Stimulated activated CD4-positive, alpha-beta T cell treated with anti-CD3 and anti-CD28 coated beads, Interleukin-1b, Interleukin-23, amount 100 ng/mL, for 24 hours (primary cell): ENCODE measurements around the gene GSTK1.

Experiments
- DNase-seq, 4 experiments: peaks; one replicate each; pipeline ENCODE4 v3.0.0-alpha.2; 2020; ENCODE audit warnings: low read depth in 4 of 4, low spot score in 1 of 4

The GSTK1 gene

DNA sequence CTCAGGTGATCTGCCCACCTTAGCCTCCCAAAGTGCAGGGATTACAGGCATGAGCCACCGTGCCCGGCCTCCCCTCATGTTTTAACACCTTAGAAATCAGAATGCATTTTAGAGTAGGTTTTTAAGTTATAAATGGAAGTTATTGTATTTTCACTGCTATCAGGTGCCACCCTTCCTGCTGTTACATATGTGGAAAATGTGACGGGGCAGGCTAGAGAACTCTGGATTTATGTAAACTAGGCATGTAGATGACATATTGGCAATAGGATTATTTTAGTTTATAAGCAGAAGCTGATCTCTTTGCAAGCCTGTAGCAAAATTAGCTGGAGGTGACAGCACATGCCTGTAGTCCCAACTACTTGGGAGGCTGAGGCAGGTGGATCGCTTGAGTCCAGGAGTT lies 27.1 kb downstream of the GSTK1 start:
- DNase-seq: no peak

DNA sequence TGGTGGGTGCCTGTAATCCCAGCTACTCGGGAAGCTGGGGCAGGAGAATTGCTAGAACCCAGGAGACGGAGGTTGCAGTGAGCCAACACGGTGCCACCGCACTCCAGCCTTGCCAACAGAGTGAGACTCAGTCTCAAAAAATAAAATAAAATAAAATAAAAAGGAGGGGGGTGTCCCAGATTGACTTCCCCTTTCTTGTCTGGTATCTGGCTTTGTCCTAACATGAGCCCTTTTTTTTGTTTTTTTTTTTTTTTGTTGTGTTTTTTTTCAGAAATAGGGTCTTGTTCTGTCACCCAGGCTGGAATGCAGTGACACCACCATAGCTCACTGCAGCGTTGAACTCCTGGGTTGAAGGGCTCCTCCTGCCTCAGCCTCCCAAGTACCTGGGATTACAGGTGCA lies 29.6 kb downstream of the GSTK1 start:
- no peak for DNase-seq

DNA sequence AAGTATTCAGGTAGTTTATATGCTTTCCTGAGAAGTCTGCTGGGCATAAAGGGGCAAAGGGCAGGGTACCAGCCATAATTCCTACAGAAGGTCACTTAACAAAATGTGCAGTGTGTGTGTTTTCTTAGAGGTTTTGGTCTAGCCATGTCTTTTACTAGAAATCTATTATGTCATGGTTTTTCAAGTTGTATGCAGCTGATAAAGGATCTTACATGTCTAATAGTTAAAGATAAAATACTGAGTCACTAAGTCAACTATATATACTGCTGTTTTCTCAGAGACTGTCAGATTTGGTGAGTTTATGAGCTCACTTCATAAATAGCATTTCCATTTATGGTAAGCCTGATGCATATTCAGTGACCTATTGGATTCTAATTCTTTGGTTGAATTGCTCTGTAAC lies 32.6 kb downstream of the GSTK1 start:
- no peak for DNase-seq

DNA sequence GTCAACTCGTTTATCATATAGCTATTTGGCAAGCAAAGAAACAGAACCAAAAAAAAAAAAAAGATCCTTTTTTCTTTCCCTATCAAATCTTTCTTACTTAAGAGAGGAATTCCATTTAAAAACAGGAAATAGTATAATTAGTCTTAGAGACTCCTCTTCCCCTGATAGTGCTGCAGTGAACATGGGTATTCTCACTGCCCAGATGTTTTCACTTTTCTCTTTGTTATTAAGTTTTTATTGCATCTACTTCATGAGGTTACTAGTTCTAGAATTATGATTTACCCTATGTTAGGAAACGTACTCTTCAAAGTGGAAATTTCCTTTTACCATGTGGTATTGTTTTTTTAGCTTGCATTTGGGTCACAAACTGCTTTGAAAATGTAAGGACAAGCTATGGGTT lies 33.4 kb downstream of the GSTK1 start:
- DNase-seq: no peak

DNA sequence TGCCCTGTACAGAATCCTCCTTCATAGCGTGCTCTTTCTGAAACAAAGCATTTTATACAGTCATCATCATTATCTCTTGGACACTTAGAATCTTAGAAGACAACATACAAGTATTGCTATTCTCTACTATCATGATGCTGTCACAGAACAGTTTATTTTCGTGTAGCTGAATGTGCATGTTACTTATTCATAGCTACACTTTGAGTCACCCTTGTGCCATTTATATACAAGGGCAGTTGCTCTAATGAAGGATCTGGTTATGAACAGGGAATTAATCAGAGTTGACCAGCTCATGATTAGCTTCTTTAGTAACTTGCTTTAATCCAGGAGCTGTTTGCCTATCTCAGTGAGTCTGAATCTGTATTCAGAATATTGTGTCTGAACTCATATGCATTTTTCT lies 36.1 kb downstream of the GSTK1 start:
- no peak for DNase-seq

DNA sequence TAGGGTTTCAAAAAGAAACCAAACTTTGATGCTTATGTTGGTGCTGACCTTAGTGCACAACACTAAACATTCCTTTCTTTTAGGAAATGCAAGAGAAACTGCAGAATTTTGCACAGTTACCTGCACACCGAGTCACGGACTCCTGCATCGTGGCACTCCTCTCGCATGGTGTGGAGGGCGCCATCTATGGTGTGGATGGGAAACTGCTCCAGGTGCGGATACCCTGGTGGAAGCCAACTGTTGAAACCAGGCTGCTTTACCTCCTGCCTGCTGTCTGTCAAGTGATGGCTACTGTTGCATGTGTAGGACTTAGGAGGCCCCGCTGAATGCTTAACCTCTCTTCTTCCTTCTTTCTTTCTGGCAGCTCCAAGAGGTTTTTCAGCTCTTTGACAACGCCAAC lies 36.6 kb downstream of the GSTK1 start:
- DNase-seq: peak in 3 of 4 experiments; percentile 19 to 34 (median 25)

DNA sequence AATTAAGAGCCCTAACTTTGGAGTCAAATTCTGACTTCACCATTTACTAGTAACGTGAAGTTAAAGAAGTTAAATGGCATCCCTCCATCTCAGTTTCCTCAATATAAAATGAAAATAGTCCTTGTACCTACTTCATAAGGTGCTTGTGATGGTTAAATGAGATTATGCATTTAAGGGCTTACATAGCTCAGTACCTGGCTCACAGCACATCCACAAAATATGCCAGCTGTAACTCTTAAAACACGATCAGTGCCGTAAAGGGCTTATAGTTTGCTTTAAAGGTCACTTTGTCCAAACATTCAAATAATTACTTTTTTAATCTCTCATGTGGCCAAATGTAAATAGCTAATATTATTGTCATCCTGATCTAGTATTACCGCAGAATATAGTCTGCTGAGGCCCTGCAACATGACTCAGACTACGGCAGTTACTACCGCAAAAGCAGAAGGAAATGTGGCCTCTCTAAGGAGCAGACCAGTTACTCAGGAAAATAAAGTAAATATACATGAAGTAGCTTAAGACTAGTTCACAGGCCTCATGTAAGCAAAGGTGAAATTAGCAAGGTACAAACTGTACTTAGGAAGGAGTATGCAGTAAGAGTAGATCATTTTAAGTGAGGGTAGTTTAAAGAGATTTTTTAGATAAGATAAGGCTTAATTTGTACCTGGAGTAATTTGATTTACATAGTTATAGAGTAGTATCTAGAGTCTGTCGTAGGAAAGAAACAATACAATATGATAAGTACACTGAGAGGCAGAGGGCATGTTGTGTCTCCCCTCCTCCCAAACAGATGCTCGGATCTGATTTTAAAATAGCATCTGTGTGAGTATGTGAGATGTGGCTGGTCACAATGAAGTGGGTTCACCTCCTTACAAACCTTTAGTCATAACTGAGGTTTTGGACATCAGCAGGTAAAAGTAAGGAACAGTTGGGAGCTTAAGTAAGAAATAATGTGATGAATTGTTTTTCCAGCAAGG lies 38.0 kb downstream of the GSTK1 start:
- DNase-seq: no peak

DNA sequence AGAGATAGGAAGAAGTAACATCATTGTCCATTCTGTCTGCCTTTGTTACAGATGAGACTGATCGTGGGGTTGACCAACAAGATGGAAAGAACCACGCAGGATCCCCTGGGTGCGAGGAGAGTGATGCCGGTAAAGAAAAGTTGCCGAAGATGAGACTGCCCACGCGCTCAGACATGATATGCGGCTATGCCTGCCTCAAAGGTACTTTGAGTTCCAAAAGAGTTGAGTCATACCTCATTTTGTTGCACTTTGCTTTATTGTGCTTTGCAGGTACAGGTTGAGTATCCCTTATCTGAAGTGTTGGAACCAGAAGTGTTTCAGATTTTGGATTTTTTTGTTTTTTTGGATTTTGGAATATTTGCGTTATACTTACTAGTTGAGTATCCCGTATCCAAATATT lies 40.5 kb downstream of the GSTK1 start:
- DNase-seq: no peak

DNA sequence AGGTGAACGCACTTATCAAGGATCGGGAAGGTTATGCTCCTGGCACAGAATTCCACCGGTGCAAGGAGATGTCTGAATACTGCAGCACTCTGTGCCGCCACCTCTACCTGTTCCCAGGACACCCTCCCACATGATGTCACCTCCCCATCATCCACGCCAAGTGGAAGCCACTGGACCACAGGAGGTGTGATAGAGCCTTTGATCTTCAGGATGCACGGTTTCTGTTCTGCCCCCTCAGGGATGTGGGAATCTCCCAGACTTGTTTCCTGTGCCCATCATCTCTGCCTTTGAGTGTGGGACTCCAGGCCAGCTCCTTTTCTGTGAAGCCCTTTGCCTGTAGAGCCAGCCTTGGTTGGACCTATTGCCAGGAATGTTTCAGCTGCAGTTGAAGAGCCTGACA lies 41.7 kb downstream of the GSTK1 start:
- no peak for DNase-seq

DNA sequence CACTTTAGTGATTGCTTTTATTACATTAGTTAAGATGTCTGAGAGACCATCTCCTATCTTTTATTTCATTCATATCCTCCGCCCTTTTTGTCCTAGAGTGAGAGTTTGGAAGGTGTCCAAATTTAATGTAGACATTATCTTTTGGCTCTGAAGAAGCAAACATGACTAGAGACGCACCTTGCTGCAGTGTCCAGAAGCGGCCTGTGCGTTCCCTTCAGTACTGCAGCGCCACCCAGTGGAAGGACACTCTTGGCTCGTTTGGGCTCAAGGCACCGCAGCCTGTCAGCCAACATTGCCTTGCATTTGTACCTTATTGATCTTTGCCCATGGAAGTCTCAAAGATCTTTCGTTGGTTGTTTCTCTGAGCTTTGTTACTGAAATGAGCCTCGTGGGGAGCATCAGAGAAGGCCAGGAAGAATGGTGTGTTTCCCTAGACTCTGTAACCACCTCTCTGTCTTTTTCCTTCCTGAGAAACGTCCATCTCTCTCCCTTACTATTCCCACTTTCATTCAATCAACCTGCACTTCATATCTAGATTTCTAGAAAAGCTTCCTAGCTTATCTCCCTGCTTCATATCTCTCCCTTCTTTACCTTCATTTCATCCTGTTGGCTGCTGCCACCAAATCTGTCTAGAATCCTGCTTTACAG lies 42.3 kb downstream of the GSTK1 start:
- DNase-seq: peak; percentile 48 to 59 (median 50)

DNA sequence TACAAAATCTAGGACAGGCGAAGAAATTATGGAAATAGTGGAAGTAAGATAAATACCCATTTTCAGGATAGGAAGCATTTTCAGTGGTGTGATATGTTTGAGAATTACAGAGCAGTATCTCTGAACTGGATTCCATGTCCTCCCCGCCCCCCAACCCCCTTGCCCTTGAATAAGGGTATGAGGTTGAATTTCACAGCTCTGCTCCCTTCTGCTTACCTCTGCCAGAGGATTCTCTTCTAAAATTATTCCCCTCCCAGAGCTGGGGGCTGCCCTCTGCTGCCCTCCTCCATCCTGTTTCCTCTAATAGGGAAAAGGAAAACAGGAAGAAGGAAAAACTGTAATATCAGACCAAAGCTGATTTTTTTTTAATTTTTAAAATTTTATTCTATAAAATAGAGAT lies 45.4 kb downstream of the GSTK1 start:
- no peak for DNase-seq

DNA sequence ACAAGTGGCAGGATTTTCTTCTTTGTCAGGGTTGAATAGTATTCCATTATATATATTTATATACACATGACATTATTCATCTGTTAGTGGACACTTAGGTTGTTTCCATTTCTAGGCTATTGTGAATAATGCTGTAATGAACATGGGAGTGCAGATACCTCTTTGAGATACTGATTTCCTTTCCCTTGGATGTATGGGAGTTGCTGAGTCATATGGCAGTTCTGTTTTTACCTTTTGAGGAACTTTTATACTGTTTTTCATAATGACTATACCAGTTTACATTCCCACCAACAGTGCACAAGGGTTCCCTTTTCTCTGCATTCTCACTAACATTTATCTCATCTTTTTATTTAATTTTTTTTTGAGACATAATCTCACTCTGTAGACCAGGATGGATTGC lies 50.9 kb downstream of the GSTK1 start:
- DNase-seq: no peak

DNA sequence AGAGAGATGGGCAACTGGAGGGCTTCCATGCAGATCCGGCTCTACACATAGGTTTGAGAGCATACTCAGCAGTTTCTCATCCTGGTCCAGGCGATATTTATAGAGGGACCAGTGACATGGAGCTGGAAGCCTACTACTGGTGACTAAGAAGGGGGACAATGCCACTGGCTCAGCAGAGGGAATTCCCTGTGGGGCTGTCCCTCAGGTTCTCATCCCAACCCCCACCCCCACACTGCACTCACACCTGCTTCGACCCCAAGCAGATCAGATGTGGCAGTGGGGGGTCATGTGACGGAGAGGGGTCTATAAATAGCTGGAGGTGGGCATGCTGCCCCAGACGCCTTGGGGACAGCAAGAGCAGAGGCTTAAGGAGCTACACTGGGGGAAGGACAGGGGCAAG lies 52.5 kb downstream of the GSTK1 start, which contains the start of gene CLCN1:
CLCN1 (plus strand) TSS at position 336 of the 400 bp plus-strand sequence. CDS start 102 bp downstream, outside the sequence.
- no peak for DNase-seq

DNA sequence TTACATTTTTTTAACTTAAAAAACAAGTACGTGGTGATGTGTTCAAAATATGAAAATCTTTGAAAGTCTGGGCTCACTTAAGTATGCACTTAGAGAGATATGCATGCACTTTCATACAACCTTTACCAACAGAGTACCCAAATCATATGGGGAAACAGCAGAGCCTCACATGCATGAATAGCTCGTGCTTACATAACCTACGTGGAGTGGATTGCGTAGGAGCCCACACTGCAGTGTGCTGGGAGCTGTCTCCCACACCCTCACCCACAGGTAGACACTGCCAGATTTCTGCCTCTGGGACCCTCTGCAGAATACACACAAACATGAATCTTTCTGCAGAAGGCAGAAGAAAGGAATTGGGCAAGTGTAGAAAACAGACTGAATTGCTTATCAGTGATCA lies 53.3 kb downstream of the GSTK1 start:
- no peak for DNase-seq

DNA sequence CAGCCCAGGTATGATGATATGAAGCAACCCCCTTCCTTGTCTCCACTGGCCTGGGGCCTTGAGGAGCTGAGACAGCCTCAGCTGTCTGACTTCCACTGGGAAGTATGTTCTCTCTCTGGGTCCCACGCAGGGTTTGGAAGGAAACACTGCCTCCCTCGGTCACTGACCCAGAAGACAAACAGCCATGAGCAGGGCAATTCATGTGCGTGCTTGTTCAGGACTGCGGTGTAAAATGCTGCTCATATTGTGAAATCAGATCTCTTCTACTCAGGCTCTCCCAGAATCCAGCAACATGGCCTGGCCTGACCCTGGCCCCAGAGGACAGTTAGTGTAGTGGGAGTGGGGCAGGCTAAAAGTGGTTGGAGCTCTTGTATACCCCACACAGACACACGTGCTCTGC lies 55.4 kb downstream of the GSTK1 start:
- no peak for DNase-seq
